GM19468 (cell line): ENCODE measurements around the gene CFAP74.

Experiments
- ATAC-seq: cut with Tn5 transposase; IDR thresholded peaks from one replicate; pipeline ENCODE4 v1.9.1; 2021; ENCODE audit warnings: mild to moderate bottlenecking, moderate library complexity, moderate number of reproducible peaks; ENCODE audit not compliant: unreplicated experiment; ENCODE audit errors: extremely low read depth

The CFAP74 gene

DNA sequence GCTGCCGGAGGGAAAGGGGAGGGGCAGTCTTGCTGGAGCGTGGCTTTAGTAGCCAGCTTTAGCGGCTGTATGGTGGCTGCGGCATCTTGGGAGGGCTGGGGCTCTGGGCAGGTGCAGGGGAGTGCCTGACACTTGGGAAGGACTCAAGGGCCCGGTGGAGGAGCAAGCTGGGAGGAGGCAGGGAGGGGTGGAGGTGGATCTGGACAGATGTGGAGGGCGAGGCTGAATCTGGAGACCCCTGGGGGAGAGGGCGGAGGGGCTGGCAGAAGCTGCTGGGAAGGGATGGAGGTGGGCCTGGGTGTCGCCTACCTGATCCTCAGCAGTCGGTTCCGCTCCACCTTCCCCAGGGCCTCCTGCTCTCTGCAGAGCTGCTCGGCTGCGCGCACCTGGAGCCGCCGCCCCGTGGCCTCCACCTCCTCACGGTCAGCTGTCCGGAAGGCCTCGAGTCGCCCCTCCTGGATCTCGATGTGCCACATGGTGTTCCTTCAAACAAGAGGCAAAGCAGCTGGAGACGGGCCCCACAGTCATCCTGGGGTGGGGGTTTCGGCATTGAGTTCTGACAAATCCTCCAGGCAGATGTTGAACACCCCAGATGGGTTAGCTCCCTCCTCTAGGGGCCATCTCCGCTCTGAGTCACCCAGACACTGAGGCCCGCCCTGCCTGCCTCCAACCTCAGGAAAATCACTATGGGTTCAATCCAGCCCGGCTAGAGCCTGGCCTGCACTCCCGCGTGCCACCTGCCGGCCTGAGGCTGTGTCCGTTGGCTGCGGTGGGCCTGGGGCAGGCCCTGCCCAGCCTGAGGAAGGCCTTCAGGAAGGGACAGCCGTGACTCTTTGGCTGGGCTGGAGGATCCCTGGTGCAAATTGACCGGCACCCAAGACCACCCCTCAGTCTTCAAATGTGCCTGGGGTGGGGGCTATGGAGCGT is 29.6 kb downstream of the CFAP74 start:
- ATAC-seq = no peak

DNA sequence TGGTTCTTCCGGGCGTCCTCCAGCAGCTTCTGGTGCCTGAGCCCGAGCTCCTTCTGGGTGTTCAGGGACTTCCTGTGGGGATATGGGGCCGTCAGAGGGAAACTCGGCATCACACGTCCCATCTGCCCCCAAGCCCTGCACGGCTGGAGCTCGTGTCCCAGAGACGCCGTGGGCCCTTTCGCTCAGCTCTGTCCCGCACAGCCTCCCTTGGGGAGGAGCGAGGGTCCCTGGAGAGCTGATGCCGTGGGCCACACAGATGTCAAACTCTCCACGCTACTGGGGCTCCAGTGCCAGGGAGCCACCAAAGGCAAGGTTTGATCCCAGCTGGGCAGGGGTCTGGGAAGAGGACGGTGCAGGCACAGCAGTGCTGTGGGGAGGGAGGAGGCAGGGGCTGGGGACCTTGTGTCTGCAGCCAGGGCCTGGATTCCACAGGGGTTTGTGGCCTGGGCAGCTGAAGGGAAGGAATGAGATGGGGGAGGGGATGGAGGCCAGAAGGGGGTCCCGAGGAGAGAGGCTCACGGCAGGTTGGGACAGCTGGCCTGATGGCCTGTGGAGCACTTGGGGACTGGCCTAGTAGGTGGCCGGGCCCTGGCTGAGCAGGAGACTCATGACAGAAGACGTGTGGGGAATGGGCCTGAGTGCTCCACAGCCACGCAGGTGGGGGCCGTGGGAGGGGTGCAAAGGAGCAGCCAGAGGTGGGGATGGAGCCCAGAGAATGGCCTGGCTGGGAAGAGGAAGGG is 30.4 kb downstream of the CFAP74 start:
- no peak for ATAC-seq

DNA sequence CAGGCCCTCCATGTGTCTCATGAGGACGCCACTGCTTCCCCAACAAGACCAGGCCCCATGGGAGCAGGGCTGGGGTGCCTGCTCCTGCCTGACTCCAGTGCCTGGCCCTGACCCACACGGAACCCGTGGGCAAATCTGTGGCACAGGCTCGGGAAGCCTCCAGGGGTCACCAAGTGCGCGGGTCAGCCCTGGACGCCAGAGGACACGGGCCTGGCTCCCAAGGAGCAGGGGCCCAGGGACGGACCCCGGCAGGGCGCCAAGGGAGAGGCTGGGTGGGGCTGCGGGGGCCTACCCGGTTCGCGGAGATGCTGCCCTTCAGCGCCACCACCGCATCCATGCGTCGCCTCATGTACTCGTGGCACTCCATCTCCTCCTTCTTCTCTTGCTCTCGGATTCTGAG is 31.9 kb downstream of the CFAP74 start:
- no peak for ATAC-seq

DNA sequence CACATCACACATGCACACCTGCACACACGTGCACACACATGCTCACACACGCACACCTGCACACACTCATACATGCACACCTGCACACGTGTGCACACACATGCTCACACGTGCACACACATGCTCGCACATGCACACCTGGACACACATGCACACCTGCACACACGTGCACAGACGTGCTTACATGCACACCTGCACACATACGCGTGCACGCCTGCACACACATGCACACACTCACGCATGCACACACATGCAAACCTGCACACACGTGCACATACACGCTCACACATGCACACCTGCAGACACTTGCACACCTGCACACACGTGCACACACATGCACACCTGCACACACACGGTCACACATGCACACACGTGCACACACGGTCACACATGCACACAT is 32.6 kb downstream of the CFAP74 start:
- no peak for ATAC-seq

DNA sequence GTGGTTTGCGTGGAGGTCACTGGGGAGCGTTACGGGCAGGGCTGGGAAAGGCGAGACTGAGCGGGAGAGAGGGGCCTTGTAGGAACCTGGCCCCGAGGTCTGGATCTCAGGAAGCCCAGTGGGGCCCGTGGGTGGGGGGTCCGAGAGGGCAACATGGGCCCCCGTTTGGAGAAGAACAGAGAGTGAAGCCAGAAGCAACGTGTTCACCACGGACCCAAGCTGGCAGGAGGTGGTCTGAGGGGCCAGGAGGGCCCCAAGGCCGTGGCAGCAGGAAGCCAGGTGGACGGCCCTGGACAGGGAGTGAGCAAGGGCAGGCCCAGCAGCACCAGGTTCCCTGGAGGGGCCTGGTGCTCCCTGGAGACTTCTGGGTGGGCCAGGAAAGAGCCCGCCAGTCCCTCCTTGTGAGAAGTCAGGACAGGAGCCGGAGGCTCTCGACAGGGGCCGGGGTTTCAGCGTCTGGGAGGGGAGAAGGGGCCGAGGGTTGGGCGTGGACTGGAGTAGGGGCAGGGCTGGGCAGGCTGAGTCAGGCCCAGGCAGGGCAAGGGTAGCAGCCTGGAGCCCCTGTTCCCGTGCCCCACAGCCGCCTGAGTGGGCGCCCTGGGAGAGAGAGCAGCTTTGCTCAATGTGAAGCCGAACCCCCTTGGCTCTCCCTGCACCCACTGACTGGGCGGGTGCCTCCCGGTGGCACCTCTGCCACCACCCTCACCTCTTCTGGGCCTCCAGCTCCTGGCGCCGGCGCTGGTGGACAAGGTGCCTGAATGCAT is 33.5 kb downstream of the CFAP74 start:
- no peak for ATAC-seq

DNA sequence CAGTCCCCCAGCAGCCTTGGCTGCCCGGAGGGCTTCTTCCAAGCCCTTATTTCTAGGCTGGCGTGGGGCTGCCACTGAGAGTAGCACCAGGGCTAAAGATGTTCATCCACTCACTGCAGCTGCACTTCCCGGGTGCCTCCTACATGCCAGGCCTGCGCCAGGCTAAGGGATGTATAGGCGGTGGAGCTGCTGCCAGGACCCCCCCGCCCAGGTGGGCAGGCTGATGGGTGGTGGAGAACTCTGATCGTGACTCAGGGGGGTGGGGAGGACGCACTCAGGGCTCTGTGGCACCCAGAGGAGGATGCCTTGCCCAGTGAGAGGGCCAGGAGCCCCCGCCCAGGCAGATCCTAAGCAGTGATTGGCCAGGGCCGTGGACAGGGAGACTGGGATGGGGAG is 34.1 kb downstream of the CFAP74 start:
- no peak for ATAC-seq

DNA sequence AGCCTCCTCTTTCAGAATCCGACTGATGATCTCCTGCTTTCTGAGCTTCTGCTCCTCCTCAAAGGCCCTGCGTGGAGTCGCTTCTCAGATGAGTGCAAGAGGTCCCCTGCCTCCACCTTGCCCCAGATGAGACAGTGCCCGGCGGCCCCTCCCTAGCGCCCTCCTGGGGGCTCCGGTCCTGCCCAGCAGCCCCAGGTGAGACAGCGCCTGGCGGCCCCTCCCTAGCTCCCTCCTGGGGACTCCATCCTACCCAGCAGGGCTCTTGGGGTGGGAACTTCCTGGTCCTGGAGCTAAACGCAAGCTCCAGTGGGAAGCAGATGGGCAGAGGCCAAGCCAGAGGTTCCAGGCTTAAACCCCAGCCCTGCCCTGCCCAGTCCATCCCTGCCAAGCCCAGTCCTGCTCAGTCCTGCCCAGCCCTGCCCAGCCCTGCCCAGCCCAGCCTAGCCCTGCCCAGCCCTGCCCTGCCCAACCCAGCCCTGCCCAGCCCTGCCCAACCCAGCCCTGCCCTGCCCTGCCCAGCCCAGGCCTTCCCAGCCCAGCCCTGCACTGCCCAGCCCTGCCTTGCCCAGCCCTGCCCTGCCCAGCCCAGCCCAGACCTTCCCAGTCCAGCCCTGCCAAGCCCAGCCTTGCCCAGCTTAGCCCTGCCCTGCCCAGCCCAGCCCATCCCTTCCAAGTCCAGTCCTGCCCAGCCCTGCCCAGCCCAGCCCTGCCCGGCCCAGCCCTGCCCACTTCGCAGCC is 34.6 kb downstream of the CFAP74 start:
- no peak for ATAC-seq

DNA sequence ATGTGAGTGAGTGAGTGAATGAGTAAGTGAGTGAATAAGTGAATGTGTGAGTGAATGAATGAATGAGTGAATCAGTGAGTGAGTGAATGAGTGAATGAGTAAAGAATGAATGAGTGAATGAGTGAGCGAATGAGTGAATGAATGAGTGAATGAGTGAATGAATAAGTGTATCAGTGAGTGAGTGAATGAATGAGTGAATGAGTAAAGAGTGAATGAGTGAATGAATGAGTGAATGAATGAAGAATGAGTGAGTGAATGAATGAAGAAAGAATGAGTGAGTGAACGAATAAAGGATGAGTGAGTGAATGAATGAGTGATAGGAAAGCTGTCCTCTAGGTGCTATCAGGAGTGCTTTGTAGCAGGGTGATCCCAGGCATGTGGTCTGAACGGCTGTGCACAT is 35.7 kb downstream of the CFAP74 start:
- no peak for ATAC-seq

DNA sequence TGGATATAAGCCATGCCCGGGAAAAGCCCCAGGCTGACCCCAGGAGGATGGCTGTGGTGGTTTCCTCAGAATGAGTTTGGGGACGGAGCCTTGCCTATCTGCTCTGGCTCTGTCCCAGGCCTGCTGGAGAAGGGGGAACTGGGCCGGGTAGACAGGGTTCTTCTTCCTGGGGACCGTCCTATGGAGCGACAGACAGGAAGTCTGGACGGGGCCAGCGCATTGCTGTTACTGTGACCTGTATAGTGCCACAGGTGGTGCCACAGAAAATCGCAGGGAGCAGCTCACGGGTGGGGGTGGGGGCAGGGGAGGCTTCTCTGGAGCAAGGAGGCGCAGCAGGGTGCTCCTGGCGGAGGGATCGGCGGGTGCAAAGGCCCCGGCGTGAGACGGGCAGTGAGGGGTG is 36.4 kb downstream of the CFAP74 start:
- ATAC-seq = no peak

DNA sequence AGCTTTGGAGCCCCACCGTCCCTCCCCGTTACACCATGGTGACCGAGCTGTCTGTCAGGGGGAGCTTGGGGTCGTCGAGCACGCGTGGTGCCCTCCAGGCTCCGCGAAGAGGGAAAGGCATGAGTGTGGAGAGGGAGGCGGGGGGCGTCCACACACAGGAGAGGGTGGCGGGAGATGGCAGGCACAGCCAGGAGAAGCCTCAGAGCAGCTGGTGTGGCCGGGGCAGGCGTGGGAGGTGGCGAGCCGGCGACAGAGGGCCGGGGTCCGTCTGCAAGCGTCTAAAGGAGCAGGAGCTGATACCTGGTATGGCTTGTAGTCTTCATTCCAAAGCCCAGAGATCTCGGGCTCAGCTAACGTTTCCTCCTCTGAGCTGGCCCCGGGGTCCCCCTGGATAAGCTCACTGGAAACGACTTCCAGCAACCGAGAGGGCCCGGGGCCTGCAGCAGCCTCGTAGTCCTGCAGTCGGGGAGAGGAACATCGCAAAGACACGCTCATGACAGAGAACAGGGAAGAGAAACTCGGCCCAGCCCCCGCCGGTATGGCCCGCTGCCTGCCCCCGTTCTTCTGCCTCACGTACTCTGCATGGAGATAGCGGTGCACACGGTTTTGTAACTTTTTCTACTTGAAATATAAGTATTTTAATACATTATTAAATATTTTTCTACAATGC is 37.4 kb downstream of the CFAP74 start:
- no peak for ATAC-seq

DNA sequence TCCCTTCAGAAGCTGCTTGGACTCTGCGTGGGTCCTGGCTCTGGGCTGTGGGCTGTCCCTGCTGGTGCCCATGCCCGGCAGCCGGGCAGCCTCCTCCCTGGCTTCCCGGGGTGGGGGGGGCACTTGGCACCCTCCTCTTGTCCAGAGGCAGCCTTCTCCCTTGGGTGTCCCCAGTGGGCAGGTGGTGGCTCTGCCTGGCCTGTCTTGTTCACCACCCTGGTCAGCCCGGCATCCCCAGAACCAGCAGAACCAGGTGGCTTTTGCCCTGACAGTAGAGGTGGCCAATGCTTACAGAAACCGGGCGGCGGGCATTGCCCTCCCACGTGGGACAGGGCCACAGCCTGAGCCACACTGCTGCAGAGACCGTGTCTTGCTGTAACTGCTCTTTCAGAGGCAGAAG is 38.0 kb downstream of the CFAP74 start:
- ATAC-seq = no peak

DNA sequence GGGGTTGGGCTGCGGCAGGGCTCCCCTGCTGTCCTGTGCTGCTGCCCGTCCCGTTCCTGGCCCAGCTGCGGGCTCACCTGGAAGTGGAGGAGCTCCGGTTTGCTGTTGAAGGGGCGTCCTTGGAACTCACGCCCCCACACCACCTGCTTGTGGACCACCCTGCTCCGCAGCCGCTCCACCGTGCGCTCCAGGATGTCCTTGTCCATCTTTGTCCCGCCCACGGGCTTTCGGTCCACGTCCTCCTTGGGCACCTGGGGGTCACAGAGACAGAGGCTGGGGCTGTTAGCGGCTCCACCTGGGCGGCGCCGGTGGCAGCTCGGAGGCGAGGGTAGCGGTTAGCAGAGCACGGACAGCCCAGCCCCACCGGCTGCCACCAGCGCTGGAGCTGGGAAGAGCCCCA is 38.8 kb downstream of the CFAP74 start:
- ATAC-seq = no peak

DNA sequence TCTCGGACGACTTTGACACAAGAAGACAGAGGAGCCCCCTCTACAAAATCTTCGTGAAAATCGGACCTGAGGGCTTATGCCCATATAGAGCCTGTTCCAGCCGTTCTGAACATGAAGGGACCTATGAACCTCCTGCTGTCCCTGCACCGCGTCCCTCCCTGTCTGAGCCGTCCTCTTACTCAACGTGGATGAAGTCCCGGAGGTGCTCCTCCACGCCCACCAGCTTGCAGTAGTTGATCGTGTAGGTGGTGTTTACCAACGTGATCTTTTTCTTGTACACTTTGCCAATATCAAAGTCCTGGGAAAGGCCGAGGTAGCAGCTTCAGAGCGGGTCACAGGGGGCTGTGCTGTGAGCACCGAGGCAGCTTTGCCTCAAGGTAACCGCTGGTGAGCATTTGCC is 40.0 kb downstream of the CFAP74 start:
- no peak for ATAC-seq

DNA sequence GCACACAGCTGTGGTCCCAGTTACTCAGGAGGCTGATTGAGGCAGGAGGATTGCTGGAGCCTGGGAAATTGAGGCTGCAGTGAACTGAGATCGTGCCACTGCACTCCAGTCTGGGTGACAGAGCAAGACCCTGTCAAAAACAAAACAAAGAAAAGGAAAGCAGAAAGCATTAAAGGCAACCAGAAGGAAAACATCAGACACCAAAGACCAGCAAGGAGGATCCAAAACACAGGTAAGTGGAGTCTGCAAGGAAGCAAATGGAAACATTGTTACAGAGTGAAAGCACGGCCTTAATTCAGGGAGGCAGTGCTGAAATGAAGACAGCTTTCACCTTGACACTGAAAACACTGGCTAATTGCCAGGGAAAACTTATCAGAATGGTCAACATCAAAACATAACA is 40.8 kb downstream of the CFAP74 start:
- no peak for ATAC-seq

DNA sequence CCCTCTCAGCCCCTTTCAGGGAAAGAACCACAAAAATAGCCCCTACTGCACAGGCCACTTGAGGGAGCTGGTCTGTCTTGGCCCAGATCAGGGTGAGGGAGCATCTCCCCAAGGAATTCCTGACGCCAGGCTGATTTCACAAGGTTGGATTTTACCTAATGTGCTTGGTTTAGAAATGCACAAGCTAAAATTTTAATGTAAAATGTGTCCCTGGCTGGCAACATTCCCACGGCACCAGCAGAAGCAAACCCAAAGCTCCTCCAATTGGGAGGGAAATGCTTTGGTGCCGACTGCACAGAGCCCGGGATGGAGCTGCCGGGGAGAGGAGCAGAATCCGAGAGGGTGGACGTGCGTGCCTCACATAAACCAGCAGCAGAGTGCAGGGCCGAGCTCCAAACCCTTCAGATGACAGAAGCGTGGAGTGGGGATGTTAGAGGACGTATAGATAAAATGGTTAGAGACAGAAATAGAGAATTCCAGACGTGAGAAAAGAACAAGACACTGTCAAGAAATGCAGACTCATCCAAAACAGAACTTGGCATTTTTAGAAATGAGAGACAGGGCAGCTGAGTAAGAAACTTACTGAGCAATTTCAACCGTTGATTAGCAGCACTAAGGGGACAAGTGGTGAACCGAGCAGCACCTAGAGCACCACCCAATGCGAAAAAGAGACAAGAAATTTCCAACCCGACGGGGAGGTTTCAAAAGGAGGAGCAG is 42.9 kb downstream of the CFAP74 start:
- no peak for ATAC-seq

DNA sequence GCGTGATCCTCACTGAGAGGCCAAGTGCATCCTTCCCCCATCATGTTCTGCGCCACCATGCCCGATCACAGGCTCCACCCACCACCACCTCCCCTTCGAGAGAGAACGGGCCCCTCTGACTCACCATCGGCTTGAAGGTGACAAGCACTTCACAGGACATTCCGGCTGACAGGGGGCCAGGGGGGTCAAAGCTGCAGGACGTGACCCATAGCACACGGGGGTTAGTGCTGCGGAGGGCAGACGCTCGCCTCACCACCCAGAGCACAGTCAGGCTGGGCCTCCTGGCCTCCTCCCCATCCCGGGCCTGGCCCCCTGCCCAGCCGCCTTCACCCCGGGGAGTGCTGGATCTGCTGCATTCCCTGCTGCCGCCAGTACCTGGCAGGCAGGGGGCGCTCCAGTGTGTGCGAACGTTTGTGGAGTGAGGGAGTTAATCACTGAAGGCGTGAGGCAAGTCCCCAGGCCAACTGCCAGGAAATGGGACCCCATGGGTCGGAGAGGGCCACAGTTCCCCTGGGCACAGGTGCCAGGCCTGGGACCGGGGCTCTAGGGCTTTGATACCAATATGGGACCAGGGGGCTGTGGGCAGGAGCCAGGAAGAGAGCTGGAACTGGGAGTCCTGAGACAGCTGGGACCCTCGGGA is 43.6 kb downstream of the CFAP74 start:
- no peak for ATAC-seq

DNA sequence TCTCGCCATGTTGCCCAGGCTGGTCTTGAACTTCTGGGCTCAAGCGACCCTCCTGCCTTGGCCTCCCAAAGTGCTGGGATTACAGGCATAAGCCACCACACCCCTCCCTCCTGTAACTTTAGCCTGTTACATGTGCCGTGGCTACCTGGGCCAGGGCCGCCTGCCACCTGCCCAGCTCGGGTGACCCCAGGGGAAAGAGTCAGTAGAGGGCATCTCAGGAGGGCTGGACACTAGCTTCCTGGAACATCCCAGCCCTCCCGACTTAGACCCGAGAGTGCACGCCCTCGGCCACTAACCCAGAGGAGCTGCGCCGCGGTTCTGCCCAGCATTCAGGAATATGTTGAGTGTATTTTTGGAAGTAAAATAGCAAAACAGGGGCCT is 44.1 kb downstream of the CFAP74 start:
- ATAC-seq = no peak

DNA sequence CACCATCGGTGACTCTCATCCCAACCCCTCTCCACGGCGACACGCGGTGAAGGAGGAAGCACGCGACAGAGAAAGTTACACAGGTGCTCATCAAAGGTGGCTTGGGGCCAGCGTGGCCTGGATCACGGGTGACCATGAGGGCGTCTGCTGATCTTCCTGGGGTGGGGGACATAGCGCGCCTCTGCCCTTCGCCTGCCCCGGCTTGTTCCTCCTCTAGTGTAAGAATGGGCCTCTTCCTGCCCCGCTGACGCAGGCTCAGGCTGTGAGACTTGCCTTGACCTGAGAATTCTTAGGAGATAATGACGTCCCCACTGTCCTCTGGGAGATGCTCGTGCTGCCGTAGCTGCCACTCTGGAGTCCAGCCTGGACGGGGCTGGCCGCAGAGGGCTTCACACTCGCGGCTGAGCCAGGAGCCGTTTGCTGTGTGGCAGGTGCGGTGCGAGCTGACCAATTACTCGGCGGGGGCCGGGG is 45.5 kb downstream of the CFAP74 start:
- ATAC-seq = no peak
